Gastroesophageal sphincter (tissue), 4 donors: Measurements from ENCODE around the gene HK2. TPM values are rescaled to one million over a fixed set of nuclear protein-coding genes. Genes with fewer than 3 reads are reported as not detected.

Experiments
- ATAC-seq: fragments of 150-250 bp; one replicate; pipeline ENCODE4 v1.9.1; 2016; ENCODE audit warnings: mild to moderate bottlenecking, moderate library complexity
- H3K27ac ChIP-seq, 4 donors: fragments of 200-600 bp; sonication (generic) in 3 of 4; 1 replicate in 3 of 4; 2 replicates in 1 of 4; pipeline ENCODE4 v1.5.1; 2016 to 2019
- H3K27me3 ChIP-seq: fragments of 200-600 bp; sonication (generic); one replicate; pipeline ENCODE4 v1.5.1; 2019
- H3K36me3 ChIP-seq, 2 donors: fragments of 200-600 bp; sonication (generic); one replicate each; pipeline ENCODE4 v1.5.1; 2019; ENCODE audit warnings: control low read depth in 1 of 2
- H3K4me1 ChIP-seq, 3 donors: fragments of 200-600 bp; sonication (generic); 1 replicate in 2 of 3; 2 replicates in 1 of 3; pipeline ENCODE4 v1.5.1; 2016 to 2019; ENCODE audit warnings: control low read depth in 2 of 3
- H3K4me3 ChIP-seq, 2 donors: fragments of 200-600 bp; sonication (generic); one replicate each; pipeline ENCODE4 v1.5.1; 2019; ENCODE audit warnings: mild to moderate bottlenecking in 1 of 2, moderate library complexity in 1 of 2
- H3K9me3 ChIP-seq, 3 donors: fragments of 200-600 bp; sonication (generic); one replicate each; pipeline ENCODE4 v1.5.1; 2017 to 2019; ENCODE audit warnings: control low read depth in 2 of 3
- CTCF ChIP-seq, 4 experiments: fragments of 200-600 bp in 2 of 4; fragments of 450-650 bp in 2 of 4; sonication (generic) in 1 of 4; IDR thresholded peaks; one replicate each; pipeline ENCODE4 v1.5.1; 2017 to 2019; ENCODE audit warnings: antibody characterized with exemption in 4 of 4, mild to moderate bottlenecking in 2 of 4, moderate library complexity in 2 of 4
- EP300 ChIP-seq: sonication (generic); formaldehyde crosslinking; IDR thresholded peaks from one replicate; pipeline ENCODE4 v1.6.1; 2017; ENCODE audit warnings: antibody characterized with exemption, mild to moderate bottlenecking
- POLR2A ChIP-seq, 2 donors: fragments of 450-650 bp; IDR thresholded peaks; one replicate each; pipeline ENCODE4 v1.6.1; 2017; ENCODE audit warnings: antibody characterized with exemption in 2 of 2, mild to moderate bottlenecking in 2 of 2, moderate library complexity in 1 of 2
- POLR2AphosphoS5 ChIP-seq: sonication (generic); formaldehyde crosslinking; IDR thresholded peaks from one replicate; pipeline ENCODE4 v1.6.1; 2017; ENCODE audit warnings: antibody characterized with exemption
- WGBS, 2 donors: methylation state at CpG; one replicate each; pipeline ENCODE4 v1.1.5; 2018; ENCODE audit warnings: low coverage in 1 of 2; 5-methylcytosine and 5-hydroxymethylcytosine counted together
- total RNA-seq, 4 donors: library from RNA; depleted of rRNA; stranded (reverse); fragments of >200 nt; gene quantifications; one replicate each; pipeline ENCODE4 v1.1.0, GENCODE V29; 2016

HK2 gene
- total RNA-seq, 4 donors from 2014 or later: 0.82 to 6.1 (median 2.1) TPM

DNA sequence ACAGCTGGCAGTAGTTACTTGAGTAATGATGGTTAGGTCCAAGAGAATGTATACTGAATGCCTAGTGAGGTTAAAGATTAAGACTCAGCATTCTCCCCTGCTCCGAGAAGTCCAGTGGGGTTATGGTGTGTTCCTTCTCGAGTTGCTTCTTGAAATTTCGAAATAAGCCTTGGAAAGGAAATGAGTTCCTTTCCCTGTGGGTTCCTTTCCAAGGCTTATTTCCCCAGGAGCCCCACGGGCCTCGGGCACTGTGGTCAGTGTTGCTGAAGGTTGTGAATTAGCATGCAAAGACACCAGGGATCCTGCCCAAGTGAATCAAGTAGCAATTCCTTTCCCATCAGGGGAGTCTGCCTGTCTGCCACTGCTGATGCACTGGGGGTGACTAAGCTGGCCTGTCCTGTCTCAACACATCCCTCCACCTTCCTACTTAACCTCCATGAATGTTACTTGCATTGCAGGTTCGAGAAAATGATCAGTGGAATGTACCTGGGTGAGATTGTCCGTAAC is 53.6 kb downstream of the HK2 start:
- Histone ChIP-seq H3K4me1 (no peaks in the 10 kb centered on the region), H3K27me3 (no peaks in the 10 kb centered on the region), H3K36me3 (peaks cover 0 to 83% of the 10 kb centered on the region in 2 donors), H3K27ac (no peak overlapping the region), H3K4me3 (no peak overlapping the region), H3K9me3 (no peaks in the 10 kb centered on the region)
- 77 to 89% methylated on average over 4 to 7 of the region's 7 CpGs for WGBS, 2 donors
- TF ChIP-seq POLR2AphosphoS5 (no peak), CTCF (IDR thresholded peaks at IDR 0.05) (no peak), EP300 (no peak), POLR2A (IDR thresholded peaks at IDR 0.05) (no peak)
- no peak for ATAC-seq

- TF ChIP-seq CTCF (IDR thresholded peaks at IDR 0.05): no peak
- no peak for TF ChIP-seq POLR2A (IDR thresholded peaks at IDR 0.05)
- TF ChIP-seq POLR2AphosphoS5: no peak
- TF ChIP-seq EP300: no peak
- H3K27me3 ChIP-seq: no peaks in the 10 kb centered on the region
- WGBS, 2 donors: 69 to 86% methylated on average over 4 to 8 of the region's 8 CpGs
- no peaks in the 10 kb centered on the region for H3K9me3 ChIP-seq
- H3K4me1 ChIP-seq: no peaks in the 10 kb centered on the region
- peaks cover 0 to 77% of the 10 kb centered on the region in 2 donors for H3K36me3 ChIP-seq
- H3K4me3 ChIP-seq: no peak overlapping the region
- H3K27ac ChIP-seq: no peak overlapping the region
- no peak for ATAC-seq
Observed at GRCh38 chr2:74887960-74888700, 54.2 kb downstream of the HK2 start.

GRCh38 chr2:74889159-74889558 is 55.2 kb downstream of the HK2 start:
- Histone ChIP-seq H3K4me3 (no peak overlapping the region), H3K27ac (no peak overlapping the region), H3K36me3 (peaks cover 0 to 72% of the 10 kb centered on the region in 2 donors), H3K27me3 (no peaks in the 10 kb centered on the region), H3K4me1 (no peaks in the 10 kb centered on the region), H3K9me3 (no peaks in the 10 kb centered on the region)
- no peak for TF ChIP-seq POLR2AphosphoS5
- TF ChIP-seq CTCF (IDR thresholded peaks at IDR 0.05): no peak
- TF ChIP-seq POLR2A (IDR thresholded peaks at IDR 0.05): no peak
- no peak for TF ChIP-seq EP300
- WGBS, 2 donors: 96% methylated on average over 7 of the region's 9 CpGs; no CpG with 5 or more reads in 1 of the 2 donors
- ATAC-seq: no peak

DNA sequence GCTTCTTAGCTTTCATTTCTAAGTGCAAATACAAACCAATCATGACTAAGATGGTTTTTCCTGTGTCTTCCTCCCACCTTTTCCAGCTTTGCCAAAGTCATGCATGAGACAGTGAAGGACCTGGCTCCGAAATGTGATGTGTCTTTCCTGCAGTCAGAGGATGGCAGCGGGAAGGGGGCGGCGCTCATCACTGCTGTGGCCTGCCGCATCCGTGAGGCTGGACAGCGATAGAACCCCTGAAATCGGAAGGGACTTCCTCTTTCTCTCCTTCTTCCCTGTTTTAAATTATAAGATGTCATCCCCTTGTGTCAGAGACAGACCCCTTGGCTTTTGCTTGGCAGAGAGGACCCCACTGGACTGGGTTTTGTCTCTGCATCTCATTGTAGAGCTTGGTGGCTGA is 56.8 kb downstream of the HK2 start:
- TF ChIP-seq CTCF (IDR thresholded peaks at IDR 0.05) (no peak), EP300 (no peak), POLR2AphosphoS5 (no peak), POLR2A (IDR thresholded peaks at IDR 0.05) (no peak)
- Histone ChIP-seq H3K4me3 (no peak overlapping the region), H3K27ac (no peak overlapping the region), H3K36me3 (peaks cover 0 to 56% of the 10 kb centered on the region in 2 donors), H3K4me1 (no peaks in the 10 kb centered on the region), H3K9me3 (no peaks in the 10 kb centered on the region), H3K27me3 (no peaks in the 10 kb centered on the region)
- 71 to 98% methylated on average over 1 to 6 of the region's 8 CpGs for WGBS, 2 donors
- ATAC-seq: no peak
